ENCODE measurements around the gene NUFIP1.

DNA sequence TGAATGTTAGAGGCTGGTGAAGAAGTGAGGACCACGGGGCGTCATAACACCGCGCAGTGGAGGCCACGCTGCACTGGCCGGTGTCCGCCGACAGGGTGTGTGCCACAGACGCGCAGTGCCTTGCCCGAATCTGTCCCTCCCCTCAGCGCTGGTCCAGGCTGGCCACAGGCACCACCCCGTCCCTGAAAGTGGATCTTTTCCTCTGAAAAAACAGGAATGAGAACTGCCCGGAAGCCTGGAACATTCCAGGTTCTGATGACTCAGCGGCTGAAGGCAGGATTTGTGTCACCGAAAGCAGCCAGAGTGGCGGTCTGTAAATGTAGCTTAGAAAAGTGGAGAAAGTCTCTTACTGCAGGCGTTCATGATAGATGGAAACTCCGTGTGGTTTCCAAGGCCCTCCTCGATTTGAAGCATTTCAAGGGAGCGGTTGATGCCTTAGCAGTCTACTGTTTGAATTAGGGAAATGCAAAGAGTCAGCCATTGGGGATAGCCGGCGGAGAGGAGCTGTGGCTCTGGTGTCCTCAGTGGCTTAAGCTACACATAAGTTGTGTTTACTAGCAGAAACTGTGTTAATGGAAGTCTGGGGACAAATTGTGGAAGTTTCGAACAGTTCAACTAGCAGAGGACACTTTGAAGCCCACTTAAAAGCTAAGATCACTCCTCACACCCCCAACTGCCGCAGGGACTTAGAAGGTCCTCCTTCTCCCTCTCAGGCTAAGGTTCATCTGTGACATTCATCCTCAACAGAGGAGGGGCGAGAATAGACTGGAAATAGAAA is 70.8 kb downstream of the NUFIP1 start:
- TF ChIP-seq POLR2A (IDR thresholded peaks at IDR 0.05) (no peak), CTCF (IDR thresholded peaks at IDR 0.05) (peak; percentile 75 to 95 (median 88)), POLR2AphosphoS5 (IDR thresholded peaks at IDR 0.05) (peak; percentile 8 to 67 (median 28))

All from breast epithelium (tissue), 3 donors.